Hepatocyte (in vitro differentiated cells): ENCODE data around the gene HNRNPF. TPM values are rescaled to one million over a fixed set of nuclear protein-coding genes. Genes with fewer than 3 reads are reported as not detected.
"Not testable (repeated sequence)": the region's sequence is repeated elsewhere in the genome, so short reads cannot be mapped to it uniquely, and the experiment has no call there.

ENCODE experiments used
- DNase-seq: peaks from one replicate; pipeline ENCODE4 v3.0.0-alpha.2; 2016; ENCODE audit warnings: low spot score
- H2AFZ ChIP-seq: fragments of 200-600 bp; sonication (generic); 2 replicates; pipeline ENCODE4 v1.6.0; 2016; ENCODE audit warnings: antibody characterized with exemption, mild to moderate bottlenecking
- H3K27ac ChIP-seq: fragments of 200-600 bp; sonication (generic); 2 replicates; pipeline ENCODE4 v1.5.1; 2016; ENCODE audit warnings: mild to moderate bottlenecking
- H3K27me3 ChIP-seq: fragments of 200-600 bp; sonication (generic); 2 replicates; pipeline ENCODE4 v1.6.1; 2016
- H3K36me3 ChIP-seq: fragments of 200-600 bp; sonication (generic); replicated peaks from 2 replicates; pipeline ENCODE4 v1.5.1; 2016; ENCODE audit warnings: low read depth; ENCODE audit not compliant: insufficient read depth
- H3K4me1 ChIP-seq: fragments of 200-600 bp; sonication (generic); 2 replicates; pipeline ENCODE4 v1.5.1; 2016; ENCODE audit warnings: mild to moderate bottlenecking, moderate library complexity; ENCODE audit not compliant: insufficient read depth
- H3K4me2 ChIP-seq: fragments of 200-600 bp; sonication (generic); 2 replicates; pipeline ENCODE4 v1.6.0; 2016
- H3K4me3 ChIP-seq: fragments of 200-600 bp; sonication (generic); 2 replicates; pipeline ENCODE4 v1.5.1; 2016; ENCODE audit warnings: mild to moderate bottlenecking
- H3K79me2 ChIP-seq: fragments of 200-600 bp; sonication (generic); 2 replicates; pipeline ENCODE4 v1.6.0; 2017; ENCODE audit warnings: mild to moderate bottlenecking
- H3K9me2 ChIP-seq: fragments of 200-600 bp; sonication (generic); replicated peaks from 2 replicates; pipeline ENCODE4 v1.6.0; 2017; ENCODE audit warnings: mild to moderate bottlenecking; ENCODE audit not compliant: insufficient read depth
- H3K9me3 ChIP-seq: fragments of 200-600 bp; sonication (generic); 2 replicates; pipeline ENCODE4 v1.5.1; 2016; ENCODE audit warnings: low read depth, mild to moderate bottlenecking
- H4K20me1 ChIP-seq: fragments of 200-600 bp; sonication (generic); 2 replicates; pipeline ENCODE4 v1.6.0; 2016; ENCODE audit warnings: mild to moderate bottlenecking; ENCODE audit not compliant: insufficient read depth, poor library complexity, severe bottlenecking
- EZH2 ChIP-seq: fragments of 200-600 bp; sonication (generic); IDR thresholded peaks from 2 replicates; pipeline ENCODE4 v1.6.1; 2016; ENCODE audit warnings: antibody characterized with exemption, mild to moderate bottlenecking, borderline replicate concordance
- EZH2phosphoT487 ChIP-seq: fragments of 200-600 bp; sonication (generic); IDR thresholded peaks from one replicate; pipeline ENCODE4 v1.6.1; 2018; ENCODE audit warnings: antibody characterized with exemption, mild to moderate bottlenecking, low read depth, moderate library complexity; ENCODE audit not compliant: unreplicated experiment, severe bottlenecking
- WGBS: methylation state at CpG from one replicate; pipeline ENCODE4 v1.1.6; 2016; ENCODE audit warnings: low lambda C conversion rate; ENCODE audit errors: missing lambda C conversion rate; 5-methylcytosine and 5-hydroxymethylcytosine counted together
- polyA plus RNA-seq: library from polyadenylated mRNA; unstranded; fragments of >200 nt; fragmentation: Nextera tagmentation; extraction: Ambion mirVana; gene quantifications from 2 replicates; pipeline ENCODE4 v1.2.1, GENCODE V29; 2016
- total RNA-seq: library from RNA; depleted of rRNA; stranded (reverse); fragments of >200 nt; gene quantifications from 2 replicates; pipeline ENCODE4 v1.2.3, GENCODE V29; 2014
- TF ChIP-seq, protein P1 (sequence below): fragments of 200-600 bp; sonication (generic); IDR thresholded peaks from 2 replicates; pipeline ENCODE4 v1.5.1; 2016; ENCODE audit warnings: antibody characterized with exemption, mild to moderate bottlenecking; ENCODE audit not compliant: poor library complexity

The HNRNPF gene
- total and polyA plus RNA-seq, 2 experiments from 2014 or later = 134 to 217 TPM

GRCh38 chr10:43395571-43396060 lies 13.4 kb downstream of the HNRNPF start:
- Histone ChIP-seq H3K36me3 (no peaks in the 10 kb centered on the region), H4K20me1 (peaks cover 80% of the 10 kb centered on the region), H3K9me2 (no peaks in the 10 kb centered on the region), H3K9me3 (no peaks in the 10 kb centered on the region), H3K4me1 (peaks cover 52% of the 10 kb centered on the region), H2AFZ (no peak overlapping the region), H3K4me2 (peak overlapping the region; percentile 93), H3K27ac (peak overlapping the region; percentile 100), H3K79me2 (peaks cover 90% of the 10 kb centered on the region), H3K27me3 (no peaks in the 10 kb centered on the region), H3K4me3 (peak overlapping the region; percentile 86)
- WGBS = 4% methylated on average over 18 of the region's 18 CpGs
- TF ChIP-seq, protein P1, sequence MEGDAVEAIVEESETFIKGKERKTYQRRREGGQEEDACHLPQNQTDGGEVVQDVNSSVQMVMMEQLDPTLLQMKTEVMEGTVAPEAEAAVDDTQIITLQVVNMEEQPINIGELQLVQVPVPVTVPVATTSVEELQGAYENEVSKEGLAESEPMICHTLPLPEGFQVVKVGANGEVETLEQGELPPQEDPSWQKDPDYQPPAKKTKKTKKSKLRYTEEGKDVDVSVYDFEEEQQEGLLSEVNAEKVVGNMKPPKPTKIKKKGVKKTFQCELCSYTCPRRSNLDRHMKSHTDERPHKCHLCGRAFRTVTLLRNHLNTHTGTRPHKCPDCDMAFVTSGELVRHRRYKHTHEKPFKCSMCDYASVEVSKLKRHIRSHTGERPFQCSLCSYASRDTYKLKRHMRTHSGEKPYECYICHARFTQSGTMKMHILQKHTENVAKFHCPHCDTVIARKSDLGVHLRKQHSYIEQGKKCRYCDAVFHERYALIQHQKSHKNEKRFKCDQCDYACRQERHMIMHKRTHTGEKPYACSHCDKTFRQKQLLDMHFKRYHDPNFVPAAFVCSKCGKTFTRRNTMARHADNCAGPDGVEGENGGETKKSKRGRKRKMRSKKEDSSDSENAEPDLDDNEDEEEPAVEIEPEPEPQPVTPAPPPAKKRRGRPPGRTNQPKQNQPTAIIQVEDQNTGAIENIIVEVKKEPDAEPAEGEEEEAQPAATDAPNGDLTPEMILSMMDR = no peak
- no peak for TF ChIP-seq EZH2phosphoT487
- no peak for TF ChIP-seq EZH2
- peak; percentile 42 for DNase-seq

GRCh38 chr10:43394868-43395267 lies 14.1 kb downstream of the HNRNPF start:
- Histone ChIP-seq H3K79me2 (peaks cover 90% of the 10 kb centered on the region), H4K20me1 (peaks cover 80% of the 10 kb centered on the region), H3K9me3 (no peaks in the 10 kb centered on the region), H3K4me2 (peak overlapping the region; percentile 93), H3K9me2 (no peaks in the 10 kb centered on the region), H3K36me3 (no peaks in the 10 kb centered on the region), H3K4me3 (peak overlapping the region; percentile 86), H3K27ac (peak overlapping the region; percentile 100), H3K4me1 (peaks cover 47% of the 10 kb centered on the region), H3K27me3 (no peaks in the 10 kb centered on the region), H2AFZ (no peak overlapping the region)
- DNase-seq = no peak
- TF ChIP-seq EZH2 (no peak), EZH2phosphoT487 (no peak)
- TF ChIP-seq, protein P1 = no peak
- WGBS = 72% methylated on average over 6 of the region's 6 CpGs

GRCh38 chr10:43393606-43394360 lies 15.2 kb downstream of the HNRNPF start:
- peaks cover 90% of the 10 kb centered on the region for H3K79me2 ChIP-seq
- peaks cover 36% of the 10 kb centered on the region for H3K4me1 ChIP-seq
- no peak overlapping the region for H3K4me3 ChIP-seq
- peaks cover 5% of the 10 kb centered on the region for H3K36me3 ChIP-seq
- no peak overlapping the region for H3K27ac ChIP-seq
- peaks cover 80% of the 10 kb centered on the region for H4K20me1 ChIP-seq
- peak overlapping the region; percentile 93 for H3K4me2 ChIP-seq
- DNase-seq = no peak
- WGBS = 94% methylated on average over 3 of the region's 3 CpGs
- no peaks in the 10 kb centered on the region for H3K9me3 ChIP-seq
- no peak overlapping the region for H2AFZ ChIP-seq
- no peak for TF ChIP-seq EZH2phosphoT487
- TF ChIP-seq, protein P1 = no peak
- TF ChIP-seq EZH2 = no peak
- H3K27me3 ChIP-seq = no peaks in the 10 kb centered on the region
- no peaks in the 10 kb centered on the region for H3K9me2 ChIP-seq

DNA sequence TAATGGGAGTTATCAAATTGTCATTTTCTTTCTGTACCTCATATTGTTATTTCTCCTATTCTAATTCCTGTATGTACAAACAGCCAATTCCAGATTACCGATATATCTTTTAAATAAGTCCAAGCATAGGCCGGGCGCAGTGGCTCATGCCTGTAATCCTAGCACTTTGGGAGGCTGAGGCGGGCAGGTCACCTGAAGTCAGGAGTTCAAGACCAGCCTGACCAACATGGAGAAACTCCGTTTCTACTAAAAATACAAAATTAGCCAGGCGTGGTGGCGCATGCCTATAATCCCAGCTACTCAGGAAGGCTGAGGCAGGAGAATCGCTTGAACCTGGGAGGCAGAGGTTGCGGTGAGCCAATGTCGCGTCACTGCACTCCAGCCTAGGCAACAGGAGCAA lies 15.8 kb downstream of the HNRNPF start:
- not testable (repeated sequence) for H2AFZ ChIP-seq, H3K9me3 ChIP-seq, H3K9me2 ChIP-seq, H3K27ac ChIP-seq, H3K4me2 ChIP-seq, H3K4me3 ChIP-seq, H3K36me3 ChIP-seq, DNase-seq, H3K27me3 ChIP-seq
- peaks cover 80% of the 10 kb centered on the region for H4K20me1 ChIP-seq
- H3K79me2 ChIP-seq = peaks cover 90% of the 10 kb centered on the region
- WGBS = 85% methylated on average over 11 of the region's 11 CpGs
- H3K4me1 ChIP-seq = peaks cover 30% of the 10 kb centered on the region
